ENCODE results near the gene APBA2.
"Not testable (repeated sequence)": the region's sequence is repeated elsewhere in the genome, so short reads cannot be mapped to it uniquely, and the experiment has no call there.

Gene APBA2

DNA sequence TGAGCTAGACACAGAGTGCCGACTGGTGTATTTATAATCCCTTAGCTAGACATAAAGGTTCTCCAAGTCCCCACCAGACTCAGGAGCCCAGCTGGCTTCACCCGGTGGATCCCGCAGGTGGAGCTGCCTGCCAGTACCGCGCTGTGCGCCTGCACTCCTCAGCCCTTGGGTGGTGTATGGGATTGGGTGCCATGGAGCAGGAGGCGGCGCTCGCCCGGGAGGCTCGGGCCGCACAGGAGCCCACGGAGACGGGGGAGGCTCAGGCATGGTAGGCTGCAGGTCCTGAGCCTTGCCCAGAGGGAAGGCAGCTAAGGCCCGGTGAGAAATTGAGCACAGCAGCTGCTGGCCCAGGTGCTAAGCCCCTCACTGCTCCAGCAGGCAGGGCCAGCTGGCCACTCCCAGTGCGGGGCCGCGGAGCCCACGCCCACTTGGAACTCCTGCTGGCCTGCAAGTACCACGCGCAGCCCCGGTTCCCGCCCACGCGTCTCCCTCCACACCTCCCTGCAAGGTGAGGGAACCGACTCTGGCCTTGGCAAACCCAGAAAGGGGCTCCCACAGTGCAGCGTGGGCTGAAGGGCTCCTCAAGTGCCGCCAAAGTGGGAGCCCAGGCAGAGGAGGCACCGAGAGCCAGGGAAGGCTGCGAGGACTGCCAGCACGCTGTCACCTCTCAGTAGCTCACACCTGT lies 274.1 kb downstream of the APBA2 start:
- no peak for DNase-seq (ENCODE audit: low read depth in 2 of 2)

DNA sequence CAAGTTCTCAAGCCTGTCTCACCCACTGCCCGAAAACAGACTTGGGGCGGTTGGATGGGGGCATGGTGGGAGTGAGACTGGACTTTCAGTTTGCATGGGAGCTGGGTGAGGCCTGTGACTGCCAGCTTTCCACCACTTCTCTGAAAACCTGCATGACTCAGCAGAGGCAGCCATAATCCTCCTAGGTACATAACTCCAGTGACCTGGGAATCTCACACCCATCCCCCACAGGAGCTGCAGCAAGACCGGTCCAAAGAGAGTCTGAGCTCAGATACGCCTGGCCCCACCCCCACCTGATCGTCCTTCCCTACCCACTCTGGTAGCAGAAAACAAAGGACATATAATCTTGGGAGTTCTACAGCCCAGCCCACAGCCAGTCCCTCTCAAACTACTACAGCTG lies 276.6 kb downstream of the APBA2 start:
- no peak for DNase-seq (ENCODE audit: low read depth in 2 of 2)

DNA sequence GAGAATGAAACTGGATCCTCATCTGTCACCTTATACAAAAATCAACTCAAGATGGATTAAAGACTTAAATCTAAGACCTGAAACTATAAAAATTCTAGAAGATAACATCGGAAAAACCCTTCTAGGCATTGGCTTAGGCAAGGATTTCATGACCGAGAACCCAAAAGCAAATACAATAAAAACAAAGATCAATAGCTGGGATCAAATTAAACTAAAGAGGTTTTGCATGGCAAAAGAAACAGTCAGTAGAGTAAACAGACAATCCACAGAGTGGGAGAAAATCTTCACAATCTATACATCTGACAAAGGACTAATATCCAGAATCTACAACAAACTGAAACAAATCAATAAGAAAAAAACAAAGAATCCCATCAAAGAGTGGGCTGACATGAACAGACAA lies 281.3 kb downstream of the APBA2 start:
- not testable (repeated sequence) for DNase-seq (ENCODE audit: low read depth in 2 of 2)

Data from stimulated activated CD8-positive, alpha-beta memory T cell treated with anti-CD3 and anti-CD28 coated beads, Interleukin-2, amount 100 ng/mL, for 48 hours (primary cell).